HG02678 (cell line): Measurements from ENCODE around the gene MYO15A.
"Not testable (repeated sequence)": the region's sequence is repeated elsewhere in the genome, so short reads cannot be mapped to it uniquely, and the experiment has no call there.

Experiments
- ATAC-seq: cut with Tn5 transposase; IDR thresholded peaks from one replicate; pipeline ENCODE4 v1.9.1; 2021; ENCODE audit warnings: mild to moderate bottlenecking, moderate library complexity; ENCODE audit not compliant: unreplicated experiment

MYO15A gene

DNA sequence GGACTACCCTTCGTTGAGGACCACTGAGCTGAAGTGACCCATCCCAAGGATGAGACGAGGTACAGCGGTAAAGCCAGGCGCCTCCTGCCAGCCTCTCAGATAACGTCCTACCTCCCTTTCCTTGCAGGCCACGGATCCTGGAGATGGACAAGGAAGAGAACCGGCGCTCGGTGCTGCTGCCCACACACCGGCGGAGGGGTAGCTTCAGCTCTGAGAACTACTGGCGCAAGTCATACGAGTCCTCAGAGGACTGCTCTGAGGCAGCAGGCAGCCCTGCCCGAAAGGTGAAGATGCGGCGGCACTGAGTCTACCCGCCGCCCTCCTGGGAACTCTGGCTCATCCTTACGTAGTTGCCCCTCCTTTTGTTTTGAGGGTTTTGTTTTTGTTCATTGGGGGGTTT is 99.5 kb downstream of the MYO15A start:
- ATAC-seq = no peak

DNA sequence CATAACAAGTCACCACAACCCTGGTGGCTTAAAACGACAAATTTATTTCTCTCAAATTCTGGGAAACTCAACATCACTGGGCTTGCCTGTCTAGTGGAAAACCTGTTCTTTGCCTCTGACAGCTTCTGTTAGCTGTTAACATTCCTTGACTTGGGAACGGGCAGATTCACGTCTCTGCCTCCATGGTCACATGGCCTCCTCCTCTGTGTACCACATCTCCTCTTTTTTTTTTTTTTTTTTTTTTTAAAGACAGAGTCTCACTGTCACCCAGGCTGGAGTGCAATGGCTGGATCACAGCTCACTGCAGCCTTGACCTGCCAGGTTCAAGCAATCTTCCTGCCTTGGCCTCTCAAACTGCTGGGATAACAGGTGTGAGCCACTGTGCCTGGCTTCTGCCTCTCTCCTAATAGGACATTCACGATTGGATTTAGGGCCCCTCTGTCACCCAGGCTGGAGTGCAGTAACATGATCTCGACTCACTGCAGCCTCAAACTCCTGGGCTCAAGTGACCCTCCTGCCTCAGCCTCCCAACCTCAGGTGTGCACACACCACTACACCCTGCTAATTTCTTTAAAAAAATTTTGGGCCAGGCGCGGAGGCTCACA is 105.2 kb downstream of the MYO15A start:
- no peak for ATAC-seq

DNA sequence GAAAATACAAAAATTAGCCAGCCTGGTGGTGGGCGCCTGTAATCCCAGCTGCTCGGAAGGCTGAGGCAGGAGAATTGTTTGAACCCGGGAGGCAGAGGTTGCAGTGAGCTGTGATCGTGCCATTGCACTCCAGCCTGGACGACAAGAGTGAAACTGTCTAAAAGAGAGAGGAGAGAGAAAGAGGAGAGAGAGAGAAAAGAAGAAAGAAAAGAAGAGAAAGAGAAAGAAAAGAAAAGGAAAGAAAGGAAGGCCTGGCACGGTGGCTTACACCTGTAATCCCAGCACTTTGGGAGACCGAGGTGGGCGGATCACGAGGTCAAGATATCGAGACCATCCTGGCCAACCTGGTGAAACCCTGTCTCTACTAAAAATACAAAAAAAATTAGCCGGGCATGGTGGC is 108.3 kb downstream of the MYO15A start:
- ATAC-seq = not testable (repeated sequence)

DNA sequence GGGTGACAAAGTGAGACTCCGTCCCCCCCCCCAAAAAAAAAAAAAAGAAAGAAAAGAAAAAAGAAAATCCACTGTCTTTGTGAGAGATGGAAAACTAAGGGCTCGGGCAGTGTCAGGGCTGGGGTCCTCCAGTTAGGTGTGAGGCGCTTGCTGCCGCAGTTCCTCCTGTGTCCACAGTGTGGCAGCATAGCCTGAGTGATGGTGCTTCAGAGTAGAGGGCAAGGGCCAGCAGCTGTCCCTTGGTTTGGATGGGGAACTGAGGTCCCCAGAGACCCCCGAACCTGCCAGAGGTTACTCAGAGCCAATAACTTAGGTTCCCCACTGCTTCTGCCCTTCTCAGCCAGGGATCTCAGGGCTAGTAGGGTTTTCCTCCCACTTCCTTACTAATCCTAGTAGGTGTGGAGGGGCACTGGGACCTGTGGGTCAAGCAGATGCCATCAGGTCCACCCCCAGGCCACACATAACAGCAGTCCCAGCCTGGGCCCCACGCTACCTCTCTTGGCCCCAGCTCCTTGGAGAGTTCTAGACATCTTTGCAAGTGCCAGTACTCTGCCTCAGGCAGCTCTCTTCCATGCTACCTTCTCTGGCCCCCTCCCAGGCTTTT is 109.0 kb downstream of the MYO15A start:
- no peak for ATAC-seq

DNA sequence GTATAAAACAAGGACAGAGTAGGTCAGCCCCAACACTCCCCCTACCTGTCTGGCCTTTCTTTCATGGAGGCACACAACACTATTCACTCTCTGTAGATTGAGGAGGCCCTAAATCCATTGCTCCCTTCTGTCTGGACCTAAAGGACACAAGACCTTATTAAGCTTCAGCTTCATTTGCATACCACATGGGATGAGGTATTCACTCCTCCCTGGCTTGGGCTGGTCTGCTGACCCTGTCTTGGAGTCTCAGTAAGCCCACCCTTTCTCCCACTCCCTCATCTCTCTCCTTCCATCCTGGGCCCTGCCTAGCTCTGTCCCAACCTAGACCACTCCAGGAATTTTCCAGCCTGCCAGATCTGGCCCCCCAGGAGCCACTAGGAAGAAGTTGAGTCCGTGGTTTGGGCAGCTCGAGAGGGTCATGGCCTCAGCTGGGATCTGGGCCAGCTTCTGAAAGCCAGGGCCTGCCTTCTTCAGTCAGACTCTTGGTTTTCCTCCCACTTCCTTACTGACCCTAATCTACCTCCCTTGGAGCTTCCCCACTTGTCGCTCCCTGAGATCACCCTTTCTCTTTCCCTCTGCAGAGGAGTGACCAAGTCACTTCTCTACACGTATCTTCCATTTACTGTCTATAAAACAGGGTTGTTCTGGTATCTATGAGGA is 110.3 kb downstream of the MYO15A start:
- no peak for ATAC-seq

DNA sequence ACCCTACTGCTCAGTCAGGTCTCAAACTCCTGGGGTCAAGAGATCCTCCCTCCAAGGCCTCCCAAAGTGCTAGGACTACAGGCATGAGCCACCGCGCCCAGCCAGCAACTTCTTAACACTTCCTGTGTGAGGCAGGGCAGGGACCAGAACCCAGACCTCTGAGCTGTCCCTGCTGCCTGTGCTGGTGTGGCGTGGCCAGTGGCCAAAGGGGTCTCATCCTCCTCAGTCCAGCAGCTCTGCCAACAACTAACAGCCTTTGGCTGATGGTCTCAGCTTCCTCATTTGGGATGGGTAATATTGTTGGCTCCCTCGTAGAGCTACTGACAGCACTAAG is 115.5 kb downstream of the MYO15A start:
- ATAC-seq = no peak

DNA sequence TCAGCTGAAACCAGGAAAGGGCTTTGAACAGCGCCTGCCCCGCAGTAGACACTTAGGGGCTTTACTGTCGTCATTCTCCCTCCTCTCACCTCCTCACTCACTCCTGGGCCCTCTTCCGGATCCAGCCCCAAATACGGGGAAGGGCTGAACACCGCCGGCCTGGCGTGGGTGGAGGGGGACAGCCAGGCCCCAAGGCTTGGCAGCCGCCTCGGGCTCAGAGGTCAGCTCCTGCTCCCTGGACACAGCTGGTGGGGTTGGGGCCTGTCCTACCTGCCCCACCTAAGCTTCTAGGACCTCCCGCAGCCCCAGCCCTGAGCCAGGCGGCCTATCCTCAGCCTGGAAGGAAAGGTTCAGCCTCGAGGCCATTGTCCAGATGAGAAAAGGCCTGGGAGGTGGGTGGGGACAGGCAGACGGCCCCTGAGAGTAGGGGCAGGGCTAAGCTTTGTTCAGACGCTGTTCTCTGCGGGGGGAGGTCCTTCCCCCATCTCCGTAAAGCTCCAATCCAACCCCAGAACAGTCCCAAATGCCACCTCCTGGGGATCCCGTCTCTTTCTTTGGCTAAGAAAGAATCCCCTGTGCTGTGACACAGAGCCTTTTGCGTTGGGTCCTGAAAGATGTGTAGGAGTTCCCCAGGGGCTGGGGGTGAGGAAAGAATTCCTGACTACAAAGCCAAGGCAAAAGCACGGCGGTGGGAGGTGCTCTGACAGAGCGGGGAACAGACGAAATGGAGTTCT is 116.0 kb downstream of the MYO15A start:
- no peak for ATAC-seq

DNA sequence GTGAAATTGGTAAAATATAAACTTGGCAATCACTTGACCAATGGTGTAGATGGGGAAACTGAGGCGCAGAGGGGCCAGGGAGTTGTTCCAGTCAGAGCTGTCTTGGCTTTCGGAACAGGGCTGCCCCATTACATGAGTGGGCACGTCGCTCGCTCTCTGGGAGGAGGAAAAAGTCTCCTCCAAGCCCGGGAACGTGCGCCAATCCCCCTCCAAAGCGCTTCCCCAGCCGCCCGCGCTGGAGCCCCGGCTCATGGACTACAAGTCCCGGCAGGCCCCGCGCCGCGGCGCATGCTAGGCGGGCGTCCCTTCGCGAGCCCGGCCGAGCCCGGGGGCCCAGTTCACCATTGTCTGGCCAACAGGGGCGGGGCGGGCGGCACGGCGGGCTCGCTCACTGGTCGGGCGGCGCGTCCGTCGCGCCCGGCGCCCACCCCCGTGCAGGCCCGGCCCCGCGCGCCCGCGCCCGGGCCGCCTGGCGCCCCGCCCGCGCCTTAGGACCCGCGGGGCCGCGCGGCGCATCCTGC is 116.6 kb downstream of the MYO15A start, which contains the start of gene LLGL1:
Gene LLGL1, plus strand, starts transcription at position 515 of the 521 bp plus-strand sequence. CDS start 48 bp downstream, outside the sequence.
- ATAC-seq = peak; percentile 90

DNA sequence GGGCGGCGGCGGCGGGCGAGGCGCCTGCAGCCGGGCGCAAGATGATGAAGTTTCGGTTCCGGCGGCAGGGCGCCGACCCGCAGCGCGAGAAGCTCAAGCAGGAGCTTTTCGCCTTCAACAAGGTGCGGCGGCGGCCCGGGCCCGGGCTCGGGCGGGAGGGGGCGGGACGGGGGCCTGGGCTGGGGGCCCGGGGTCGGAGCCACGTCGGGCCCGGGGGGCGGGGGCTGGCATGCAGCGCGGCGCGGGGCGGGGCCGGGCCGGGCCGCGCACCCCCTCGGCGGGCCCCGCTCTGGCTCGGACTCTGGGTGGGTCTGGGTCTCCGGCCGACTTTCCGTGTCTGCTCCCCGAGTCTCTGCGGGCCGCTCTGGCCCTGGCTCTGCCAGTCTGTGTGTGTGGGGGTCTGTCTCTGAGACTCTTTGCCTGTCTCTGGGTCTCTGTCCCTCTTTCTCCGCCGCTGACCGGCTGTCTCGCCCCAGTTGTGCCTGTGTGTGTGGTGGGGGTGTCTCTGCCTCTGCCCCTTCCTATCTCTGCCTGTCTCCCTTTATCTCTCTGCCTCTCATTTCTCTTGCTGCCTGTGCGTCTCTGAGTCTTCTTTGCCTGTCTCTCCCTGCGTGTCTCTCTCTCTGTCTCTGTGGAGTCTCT is 117.2 kb downstream of the MYO15A start:
- peak; percentile 13 for ATAC-seq

DNA sequence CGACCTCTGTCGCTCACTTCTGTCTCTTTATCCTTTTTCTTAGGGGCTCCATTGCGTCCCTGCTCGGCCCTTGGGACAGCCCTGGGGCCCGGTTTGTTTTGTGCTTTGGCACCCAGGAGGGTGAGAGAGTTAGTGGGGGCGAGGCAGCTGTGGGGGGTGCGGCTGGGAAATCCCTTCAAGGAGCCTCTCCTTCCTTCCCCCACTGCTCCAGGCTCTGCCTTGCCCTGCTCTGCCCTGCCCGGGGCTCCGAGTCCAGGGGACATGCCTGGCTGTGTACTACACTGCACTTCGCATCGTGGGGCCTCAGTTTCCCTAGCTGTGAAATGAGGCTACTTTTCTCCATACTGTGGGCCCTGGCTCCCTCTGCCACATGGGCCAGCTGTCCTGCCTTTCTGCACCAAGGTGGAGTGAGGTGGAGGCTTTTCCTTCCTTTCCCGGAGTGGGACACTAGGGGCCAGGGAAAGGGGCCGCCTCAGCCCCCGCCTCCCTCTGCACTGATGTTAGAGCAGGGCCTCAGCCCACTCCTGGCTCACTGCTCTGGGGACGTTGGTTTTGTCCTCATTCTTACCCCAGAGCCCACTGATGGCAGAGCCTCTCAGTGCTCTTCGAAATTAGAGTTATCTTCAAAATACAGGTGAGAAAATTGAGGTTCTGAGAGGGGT is 117.9 kb downstream of the MYO15A start:
- ATAC-seq = no peak

DNA sequence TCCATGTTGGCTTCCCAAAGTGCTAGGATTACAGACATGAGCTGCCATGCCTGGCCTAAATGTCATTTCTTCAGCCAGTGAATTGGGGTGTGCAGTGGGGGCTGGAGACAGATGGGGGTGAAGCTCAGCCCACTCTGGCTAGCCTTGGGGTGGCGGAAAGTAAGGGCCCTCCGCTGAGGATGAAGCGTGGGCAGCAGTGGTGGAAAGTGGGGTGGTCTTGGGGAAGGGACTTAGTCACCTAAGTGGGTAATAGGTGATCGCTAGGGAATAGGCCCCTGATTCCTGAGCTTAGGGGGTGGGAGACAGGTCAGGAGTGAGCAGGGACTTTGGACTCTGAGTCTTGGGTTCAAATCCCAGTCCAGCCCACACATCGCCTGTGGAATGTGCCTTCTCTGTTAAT is 119.1 kb downstream of the MYO15A start:
- no peak for ATAC-seq

DNA sequence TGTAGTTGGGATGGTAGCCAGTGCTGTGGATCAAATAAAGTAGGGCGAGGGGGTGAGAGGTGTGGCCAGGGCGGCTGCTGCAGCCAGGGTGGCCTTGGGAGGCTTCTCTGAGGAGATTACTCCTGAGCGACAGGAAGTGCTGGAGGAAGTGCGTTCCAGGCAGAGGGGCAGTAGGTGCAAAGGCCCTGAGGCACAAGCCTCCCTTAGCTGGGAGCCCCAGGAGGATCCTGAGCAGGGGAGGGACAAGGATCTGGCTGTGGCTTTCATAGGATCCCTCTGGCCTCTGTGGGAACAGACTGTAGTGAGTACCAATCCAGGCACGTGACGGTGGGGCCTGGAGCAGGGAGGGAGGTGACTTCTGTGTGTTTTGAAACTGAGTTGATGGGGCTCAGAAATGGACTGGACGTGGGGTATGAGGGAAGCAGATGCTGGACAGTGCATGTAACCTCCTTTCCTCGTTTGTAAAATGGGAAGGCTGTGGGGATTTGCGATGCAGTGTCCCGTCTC is 119.7 kb downstream of the MYO15A start:
- ATAC-seq = no peak

DNA sequence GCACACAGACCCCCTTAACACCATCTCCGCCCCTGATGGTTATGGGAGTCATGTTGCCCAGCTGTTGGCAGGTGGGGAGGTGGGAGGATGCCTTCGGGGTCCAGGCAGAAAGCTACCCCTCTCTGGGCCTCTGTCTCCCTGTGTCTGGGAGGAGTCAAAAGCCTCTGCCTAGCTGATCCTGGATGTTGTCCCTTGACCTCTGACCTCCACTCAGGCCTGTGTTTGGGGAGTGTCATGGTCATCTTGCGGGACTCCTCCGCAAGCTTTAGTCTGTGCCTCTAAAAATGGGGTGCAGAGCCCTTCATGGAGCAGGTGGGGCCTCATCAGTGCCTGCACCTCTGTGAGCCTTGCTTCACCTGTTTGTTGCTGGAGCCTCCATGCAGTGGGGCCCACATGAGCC is 120.7 kb downstream of the MYO15A start:
- no peak for ATAC-seq
